Esophagus squamous epithelium (tissue), 5 donors: ENCODE data around the gene SSTR3. TPM values are rescaled to one million over a fixed set of nuclear protein-coding genes. Genes with fewer than 3 reads are reported as not detected.

Experiments
- DNase-seq: peaks from one replicate; lab custom pipeline; 2025; lab: John Stamatoyannopoulos, UW
- H3K27ac ChIP-seq, 4 donors: fragments of 200-600 bp; sonication (generic); one replicate each; pipeline ENCODE4 v1.5.1; 2016 to 2019; ENCODE audit warnings: mild to moderate bottlenecking in 1 of 4
- H3K27me3 ChIP-seq, 4 donors: fragments of 200-600 bp; sonication (generic); 1 replicate in 3 of 4; 2 replicates in 1 of 4; pipeline versions ENCODE4 v1.5.1 to v1.6.0; 2017 to 2021; ENCODE audit warnings: antibody characterized with exemption in 1 of 4
- H3K36me3 ChIP-seq, 3 donors: fragments of 200-600 bp; sonication (generic); one replicate each; pipeline ENCODE4 v1.5.1; 2016 to 2019
- H3K4me1 ChIP-seq, 3 donors: fragments of 200-600 bp; sonication (generic); one replicate each; pipeline ENCODE4 v1.5.1; 2017 to 2019
- H3K4me3 ChIP-seq, 4 donors: fragments of 200-600 bp; sonication (generic); 1 replicate in 3 of 4; 2 replicates in 1 of 4; pipeline ENCODE4 v1.5.1; 2016 to 2019; ENCODE audit warnings: mild to moderate bottlenecking in 2 of 4, moderate library complexity in 1 of 4
- H3K9me3 ChIP-seq, 3 donors: fragments of 200-600 bp; sonication (generic); one replicate each; pipeline ENCODE4 v1.5.1; 2016 to 2019
- CTCF ChIP-seq, 6 experiments: fragments of 450-650 bp in 4 of 6; fragments of 200-600 bp in 2 of 6; sonication (generic) in 2 of 6; IDR thresholded peaks; one replicate each; pipeline ENCODE4 v1.5.1; 2016 to 2019; ENCODE audit warnings: antibody characterized with exemption in 6 of 6, mild to moderate bottlenecking in 4 of 6, moderate library complexity in 4 of 6
- POLR2A ChIP-seq, 4 donors: fragments of 450-650 bp; IDR thresholded peaks; one replicate each; pipeline ENCODE4 v1.6.1; 2017; ENCODE audit warnings: antibody characterized with exemption in 4 of 4, mild to moderate bottlenecking in 4 of 4, moderate library complexity in 3 of 4
- WGBS, 2 donors: methylation state at CpG; one replicate each; pipeline ENCODE4 v1.1.5; 2018; 5-methylcytosine and 5-hydroxymethylcytosine counted together
- intact Hi-C: fragments of 100-400 bp; cut with DNase I; formaldehyde crosslinking; loops from one replicate; pipeline ENCODE4 v1.15.0; 2022
- total RNA-seq, 4 donors: library from RNA; depleted of rRNA; stranded (reverse); fragments of >200 nt; gene quantifications; one replicate each; pipeline ENCODE4 v1.1.0, GENCODE V29; 2016
- donor health status: DM: yes; HTN: yes; CAD: no.

SSTR3 gene
- total RNA-seq, 4 donors from 2014 or later = not detected

GRCh38 chr22:37179126-37179470 is 33.2 kb downstream of the SSTR3 start:
- intact Hi-C loops = no loop called here

GRCh38 chr22:37178350-37179125 is 33.7 kb downstream of the SSTR3 start:
- 29 to 39% methylated on average over 7 to 10 of the region's 17 CpGs for WGBS, 2 donors
- TF ChIP-seq CTCF (IDR thresholded peaks at IDR 0.05) = no peak
- TF ChIP-seq POLR2A (IDR thresholded peaks at IDR 0.05) = no peak

More at GRCh38 chr22:37179126-37179470, 33.2 kb downstream of the SSTR3 start:
- H3K9me3 ChIP-seq = no peaks in the 10 kb centered on the region
- H3K4me1 ChIP-seq = peaks cover 31 to 58% (median 35%) of the 10 kb centered on the region in 3 donors
- H3K27me3 ChIP-seq = peaks cover 0 to 34% (median 0%) of the 10 kb centered on the region in 4 donors
- H3K27ac ChIP-seq = peak overlapping the region in 2 of 4 donors; percentile 40 to 49
- no peak for TF ChIP-seq POLR2A (IDR thresholded peaks at IDR 0.05)
- no peak for TF ChIP-seq CTCF (IDR thresholded peaks at IDR 0.05)
- WGBS, 2 donors = 80 to 90% methylated on average over 2 to 8 of the region's 10 CpGs
- peaks cover 0 to 8% (median 0%) of the 10 kb centered on the region in 3 donors for H3K36me3 ChIP-seq
- DNase-seq = no peak
- H3K4me3 ChIP-seq = no peak overlapping the region

GRCh38 chr22:37177755-37178154 is 34.5 kb downstream of the SSTR3 start:
- H3K9me3 ChIP-seq = no peaks in the 10 kb centered on the region
- TF ChIP-seq CTCF (IDR thresholded peaks at IDR 0.05) = no peak
- TF ChIP-seq POLR2A (IDR thresholded peaks at IDR 0.05) = no peak
- H3K4me3 ChIP-seq = no peak overlapping the region
- H3K36me3 ChIP-seq = peaks cover 0 to 8% (median 0%) of the 10 kb centered on the region in 3 donors
- H3K27me3 ChIP-seq = peaks cover 0 to 34% (median 0%) of the 10 kb centered on the region in 4 donors
- intact Hi-C loops = no loop called here
- 85 to 86% methylated on average over 3 of the region's 3 CpGs for WGBS, 2 donors
- H3K27ac ChIP-seq = peak overlapping the region in 1 of 4 donors; percentile 40
- no peak for DNase-seq
- peaks cover 31 to 57% (median 35%) of the 10 kb centered on the region in 3 donors for H3K4me1 ChIP-seq

More at GRCh38 chr22:37178350-37179125, 33.7 kb downstream of the SSTR3 start:
- Histone ChIP-seq H3K9me3 (no peaks in the 10 kb centered on the region), H3K36me3 (peaks cover 0 to 8% (median 0%) of the 10 kb centered on the region in 3 donors), H3K4me1 (peaks cover 31 to 60% (median 35%) of the 10 kb centered on the region in 3 donors), H3K27me3 (peaks cover 0 to 34% (median 0%) of the 10 kb centered on the region in 4 donors), H3K4me3 (no peak overlapping the region), H3K27ac (peak overlapping the region in 2 of 4 donors; percentile 40 to 49)
- DNase-seq = no peak
- intact Hi-C loops = no loop called here

GRCh38 chr22:37177221-37177620 is 35.1 kb downstream of the SSTR3 start:
- Histone ChIP-seq H3K27me3 (peaks cover 0 to 38% (median 0%) of the 10 kb centered on the region in 4 donors), H3K27ac (peak overlapping the region in 3 of 4 donors; percentile 42 to 53 (median 45)), H3K36me3 (peaks cover 0 to 4% (median 0%) of the 10 kb centered on the region in 3 donors), H3K4me1 (peaks cover 31 to 57% (median 35%) of the 10 kb centered on the region in 3 donors), H3K4me3 (no peak overlapping the region), H3K9me3 (no peaks in the 10 kb centered on the region)
- no peak for TF ChIP-seq POLR2A (IDR thresholded peaks at IDR 0.05)
- TF ChIP-seq CTCF (IDR thresholded peaks at IDR 0.05) = no peak
- no peak for DNase-seq
- intact Hi-C loops = no loop called here
- 63 to 64% methylated on average over 1 to 4 of the region's 5 CpGs for WGBS, 2 donors

GRCh38 chr22:37176464-37177061 is 35.7 kb downstream of the SSTR3 start:
- DNase-seq = no peak
- H3K36me3 ChIP-seq = no peaks in the 10 kb centered on the region
- H3K9me3 ChIP-seq = no peaks in the 10 kb centered on the region
- TF ChIP-seq CTCF (IDR thresholded peaks at IDR 0.05) = no peak
- no peak for TF ChIP-seq POLR2A (IDR thresholded peaks at IDR 0.05)
- peaks cover 0 to 39% (median 0%) of the 10 kb centered on the region in 4 donors for H3K27me3 ChIP-seq
- peak overlapping the region in 1 of 4 donors; percentile 29 for H3K4me3 ChIP-seq
- H3K4me1 ChIP-seq = peaks cover 31 to 57% (median 35%) of the 10 kb centered on the region in 3 donors
- H3K27ac ChIP-seq = peak overlapping the region in 3 of 4 donors; percentile 42 to 53 (median 45)
- intact Hi-C loops = no loop called here
- 24 to 25% methylated on average over 10 to 21 of the region's 23 CpGs for WGBS, 2 donors
